HL-60 (cell line): ENCODE measurements around the gene KRTAP6-3.

Experiments
- DNase-seq, 2 experiments: peaks; one replicate each; pipeline ENCODE4 v3.0.0-alpha.2; 2010 to 2020; ENCODE audit warnings: low read depth in 1 of 2, low spot score in 1 of 2
- H3K27ac ChIP-seq: fragments of 250-450 bp; sonication (Bioruptor Pico); replicated peaks from 2 replicates; pipeline ENCODE4 v1.5.1; 2020; ENCODE audit warnings: mild to moderate bottlenecking, moderate library complexity
- H3K27me3 ChIP-seq: fragments of 250-450 bp; sonication (Bioruptor Pico); 2 replicates; pipeline ENCODE4 v1.5.1; 2021; ENCODE audit warnings: mild to moderate bottlenecking, moderate library complexity; ENCODE audit not compliant: insufficient read depth, poor library complexity, severe bottlenecking
- H3K4me3 ChIP-seq: replicated peaks from 2 replicates; pipeline ENCODE4 v1.5.1; 2011; ENCODE audit warnings: mild to moderate bottlenecking, control low read depth, low read length; ENCODE audit not compliant: insufficient read depth
- GABPA ChIP-seq: IDR thresholded peaks from 2 replicates; pipeline ENCODE4 v1.6.1; 2012; ENCODE audit warnings: low read depth
- POLR2AphosphoS5 ChIP-seq: IDR thresholded peaks from 2 replicates; pipeline ENCODE4 v1.6.1; 2012; ENCODE audit warnings: low read depth
- SPI1 ChIP-seq: IDR thresholded peaks from 2 replicates; pipeline ENCODE4 v1.6.1; 2012; ENCODE audit warnings: low read depth, mild to moderate bottlenecking, borderline replicate concordance
- TF ChIP-seq, protein P1 (sequence below): IDR thresholded peaks from one replicate; pipeline ENCODE4 v1.5.1; 2011; ENCODE audit warnings: low read length, control low read depth, inconsistent platforms; ENCODE audit not compliant: insufficient read depth
- TF ChIP-seq, protein P2 (sequence below): IDR thresholded peaks from 2 replicates; pipeline ENCODE4 v1.6.1; 2012; ENCODE audit warnings: low read depth; ENCODE audit not compliant: insufficient replicate concordance

Gene KRTAP6-3

DNA sequence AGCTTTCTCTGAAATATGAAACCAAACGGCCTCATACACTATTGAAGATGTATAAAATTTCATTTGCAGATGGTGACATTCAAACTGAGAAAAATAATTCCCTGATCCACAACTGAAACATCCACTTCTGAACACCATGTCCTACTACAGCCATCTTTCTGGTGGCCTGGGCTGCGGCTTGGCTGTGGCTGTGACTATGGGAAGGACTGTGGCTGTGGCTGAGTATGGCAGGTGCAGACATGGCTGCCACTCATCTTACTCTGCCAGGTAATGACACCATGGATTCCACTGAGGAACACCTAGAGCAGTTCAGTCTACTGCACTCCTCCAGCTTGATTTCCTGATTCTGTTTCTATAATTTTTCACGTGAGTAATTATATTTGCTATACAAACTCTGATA lies 28.3 kb downstream of the KRTAP6-3 start, which contains the start of gene KRTAP20-4:
KRTAP20-4 (plus strand) TSS at position 106 of the 400 bp plus-strand sequence.
- TF ChIP-seq, protein P1, sequence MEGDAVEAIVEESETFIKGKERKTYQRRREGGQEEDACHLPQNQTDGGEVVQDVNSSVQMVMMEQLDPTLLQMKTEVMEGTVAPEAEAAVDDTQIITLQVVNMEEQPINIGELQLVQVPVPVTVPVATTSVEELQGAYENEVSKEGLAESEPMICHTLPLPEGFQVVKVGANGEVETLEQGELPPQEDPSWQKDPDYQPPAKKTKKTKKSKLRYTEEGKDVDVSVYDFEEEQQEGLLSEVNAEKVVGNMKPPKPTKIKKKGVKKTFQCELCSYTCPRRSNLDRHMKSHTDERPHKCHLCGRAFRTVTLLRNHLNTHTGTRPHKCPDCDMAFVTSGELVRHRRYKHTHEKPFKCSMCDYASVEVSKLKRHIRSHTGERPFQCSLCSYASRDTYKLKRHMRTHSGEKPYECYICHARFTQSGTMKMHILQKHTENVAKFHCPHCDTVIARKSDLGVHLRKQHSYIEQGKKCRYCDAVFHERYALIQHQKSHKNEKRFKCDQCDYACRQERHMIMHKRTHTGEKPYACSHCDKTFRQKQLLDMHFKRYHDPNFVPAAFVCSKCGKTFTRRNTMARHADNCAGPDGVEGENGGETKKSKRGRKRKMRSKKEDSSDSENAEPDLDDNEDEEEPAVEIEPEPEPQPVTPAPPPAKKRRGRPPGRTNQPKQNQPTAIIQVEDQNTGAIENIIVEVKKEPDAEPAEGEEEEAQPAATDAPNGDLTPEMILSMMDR = no peak
- TF ChIP-seq GABPA = no peak
- no peak for TF ChIP-seq SPI1
- TF ChIP-seq, protein P2, sequence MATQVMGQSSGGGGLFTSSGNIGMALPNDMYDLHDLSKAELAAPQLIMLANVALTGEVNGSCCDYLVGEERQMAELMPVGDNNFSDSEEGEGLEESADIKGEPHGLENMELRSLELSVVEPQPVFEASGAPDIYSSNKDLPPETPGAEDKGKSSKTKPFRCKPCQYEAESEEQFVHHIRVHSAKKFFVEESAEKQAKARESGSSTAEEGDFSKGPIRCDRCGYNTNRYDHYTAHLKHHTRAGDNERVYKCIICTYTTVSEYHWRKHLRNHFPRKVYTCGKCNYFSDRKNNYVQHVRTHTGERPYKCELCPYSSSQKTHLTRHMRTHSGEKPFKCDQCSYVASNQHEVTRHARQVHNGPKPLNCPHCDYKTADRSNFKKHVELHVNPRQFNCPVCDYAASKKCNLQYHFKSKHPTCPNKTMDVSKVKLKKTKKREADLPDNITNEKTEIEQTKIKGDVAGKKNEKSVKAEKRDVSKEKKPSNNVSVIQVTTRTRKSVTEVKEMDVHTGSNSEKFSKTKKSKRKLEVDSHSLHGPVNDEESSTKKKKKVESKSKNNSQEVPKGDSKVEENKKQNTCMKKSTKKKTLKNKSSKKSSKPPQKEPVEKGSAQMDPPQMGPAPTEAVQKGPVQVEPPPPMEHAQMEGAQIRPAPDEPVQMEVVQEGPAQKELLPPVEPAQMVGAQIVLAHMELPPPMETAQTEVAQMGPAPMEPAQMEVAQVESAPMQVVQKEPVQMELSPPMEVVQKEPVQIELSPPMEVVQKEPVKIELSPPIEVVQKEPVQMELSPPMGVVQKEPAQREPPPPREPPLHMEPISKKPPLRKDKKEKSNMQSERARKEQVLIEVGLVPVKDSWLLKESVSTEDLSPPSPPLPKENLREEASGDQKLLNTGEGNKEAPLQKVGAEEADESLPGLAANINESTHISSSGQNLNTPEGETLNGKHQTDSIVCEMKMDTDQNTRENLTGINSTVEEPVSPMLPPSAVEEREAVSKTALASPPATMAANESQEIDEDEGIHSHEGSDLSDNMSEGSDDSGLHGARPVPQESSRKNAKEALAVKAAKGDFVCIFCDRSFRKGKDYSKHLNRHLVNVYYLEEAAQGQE = no peak
- no peak for TF ChIP-seq POLR2AphosphoS5
- Histone ChIP-seq H3K4me3 (no peak within 1 kb of the TSS), H3K27ac (no peak within 1 kb of the TSS), H3K27me3 (no peaks in the 10 kb centered on the region)
- DNase-seq = no peak

DNA sequence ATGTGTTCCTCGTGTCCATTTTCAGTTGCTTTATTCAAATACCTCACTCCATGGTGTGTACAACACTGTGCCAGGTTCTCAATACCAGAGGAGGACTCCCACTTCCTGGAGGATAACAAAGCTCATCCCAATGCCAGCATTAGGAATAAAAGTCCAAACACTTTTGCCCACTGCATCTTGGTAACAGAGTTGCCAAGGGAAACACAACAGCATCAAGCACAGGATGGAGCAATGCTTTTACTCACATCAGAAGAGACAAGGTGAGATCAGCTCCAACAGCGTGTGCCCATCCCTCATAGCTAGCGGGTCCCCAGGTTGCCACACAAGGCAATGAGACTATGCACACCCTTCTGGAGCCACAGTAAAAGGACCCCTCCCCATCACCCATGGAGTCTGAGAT lies 31.1 kb downstream of the KRTAP6-3 start:
- DNase-seq = no peak
- Histone ChIP-seq H3K4me3 (no peak overlapping the region), H3K27ac (no peak overlapping the region), H3K27me3 (no peaks in the 10 kb centered on the region)
- TF ChIP-seq GABPA (no peak), POLR2AphosphoS5 (no peak), SPI1 (no peak)
- TF ChIP-seq, protein P1 = no peak
- TF ChIP-seq, protein P2 = no peak

DNA sequence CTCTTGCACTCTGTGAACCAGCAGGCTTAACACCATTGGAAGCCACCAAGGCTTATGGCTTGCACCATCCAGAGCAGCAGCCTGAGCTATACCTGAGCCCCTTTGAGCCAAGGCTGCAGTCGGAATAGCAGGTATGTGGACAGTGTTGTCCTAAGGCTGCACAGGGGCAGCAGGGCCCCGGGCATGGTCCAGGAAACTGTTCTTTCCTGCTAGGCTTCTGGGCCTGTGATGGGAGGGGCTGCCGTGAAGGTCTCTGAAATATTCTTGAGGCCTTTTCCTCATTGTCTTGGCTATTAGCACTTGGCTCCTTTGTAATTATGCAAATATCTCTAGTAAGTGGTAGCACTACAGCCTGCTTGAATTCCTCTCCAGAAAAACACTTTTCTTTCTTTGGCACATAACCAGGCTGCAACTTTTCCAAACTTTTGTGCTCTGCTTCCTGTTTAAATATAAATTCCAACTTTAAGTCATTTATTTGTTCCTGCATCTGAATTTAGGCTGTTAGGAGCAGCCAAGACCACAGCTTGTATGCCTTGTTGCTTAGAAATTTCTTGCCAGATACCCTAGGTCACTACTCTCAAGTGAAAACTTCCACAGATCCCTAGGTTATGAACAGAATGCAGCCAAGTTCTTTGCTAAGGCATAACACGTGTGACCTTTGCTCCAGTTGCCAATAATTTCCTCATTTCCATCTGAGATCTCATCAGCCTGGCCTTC lies 33.4 kb downstream of the KRTAP6-3 start:
- Histone ChIP-seq H3K27me3 (no peaks in the 10 kb centered on the region), H3K27ac (no peak overlapping the region), H3K4me3 (no peak overlapping the region)
- no peak for DNase-seq
- TF ChIP-seq GABPA (no peak), SPI1 (no peak), POLR2AphosphoS5 (no peak)
- TF ChIP-seq, protein P1 = no peak
- TF ChIP-seq, protein P2 = no peak
